Liver (tissue), 9 donors: ENCODE results near the gene APPL2. TPM values are rescaled to one million over a fixed set of nuclear protein-coding genes. Genes with fewer than 3 reads are reported as not detected.
A peak's percentile ranks its signal among the peaks of the same experiment; 100 is the strongest.

Experiments
- DNase-seq: peaks from one replicate; pipeline ENCODE4 v3.0.0-alpha.2; 2017; ENCODE audit warnings: low spot score
- H3K27ac ChIP-seq, 2 donors: one replicate each; pipeline ENCODE4 v1.7.0; 2013; ENCODE audit warnings: inconsistent platforms in 2 of 2, low read length in 2 of 2, control low read depth in 1 of 2, low read depth in 1 of 2, mild to moderate bottlenecking in 1 of 2
- H3K27me3 ChIP-seq, 4 donors: one replicate each; pipeline versions ENCODE4 v1.6.1 to v1.7.0; 2013; ENCODE audit warnings: low read length in 3 of 4, inconsistent platforms in 1 of 4, mild to moderate bottlenecking in 1 of 4, moderate library complexity in 1 of 4; ENCODE audit not compliant: control insufficient read depth in 4 of 4, insufficient read depth in 4 of 4
- H3K36me3 ChIP-seq, 4 donors: one replicate each; pipeline versions ENCODE4 v1.6.1 to v1.7.0; 2013; ENCODE audit warnings: low read length in 3 of 4, mild to moderate bottlenecking in 3 of 4, low read depth in 1 of 4, moderate library complexity in 1 of 4; ENCODE audit not compliant: control insufficient read depth in 4 of 4, insufficient read depth in 3 of 4
- H3K4me1 ChIP-seq, 4 donors: one replicate each; pipeline versions ENCODE4 v1.6.1 to v1.7.0; 2013; ENCODE audit warnings: low read length in 3 of 4, mild to moderate bottlenecking in 3 of 4, moderate library complexity in 1 of 4; ENCODE audit not compliant: control insufficient read depth in 4 of 4, insufficient read depth in 4 of 4
- H3K4me3 ChIP-seq, 3 donors: one replicate each; pipeline versions ENCODE4 v1.6.1 to v1.7.0; 2013; ENCODE audit warnings: low read length in 3 of 3, control low read depth in 1 of 3, low read depth in 1 of 3, mild to moderate bottlenecking in 1 of 3
- H3K9ac ChIP-seq, 2 donors: one replicate each; pipeline ENCODE4 v1.7.0; 2013; ENCODE audit warnings: low read length in 2 of 2, mild to moderate bottlenecking in 2 of 2, moderate library complexity in 2 of 2, control low read depth in 1 of 2, low read depth in 1 of 2
- H3K9me3 ChIP-seq, 4 donors: one replicate each; pipeline versions ENCODE4 v1.6.1 to v1.7.0; 2013; ENCODE audit warnings: low read length in 3 of 4; ENCODE audit not compliant: control insufficient read depth in 4 of 4
- EGR1 ChIP-seq, 2 donors: IDR thresholded peaks; 2 replicates each; pipeline ENCODE4 v1.6.1; 2016 to 2018; ENCODE audit warnings: antibody characterized with exemption in 2 of 2, low read depth in 2 of 2
- FOXA1 ChIP-seq: IDR thresholded peaks from 2 replicates; pipeline ENCODE4 v1.6.1; 2016; ENCODE audit warnings: antibody characterized with exemption
- FOXA2 ChIP-seq: IDR thresholded peaks from 2 replicates; pipeline ENCODE4 v1.6.1; 2016; ENCODE audit warnings: antibody characterized with exemption
- GABPA ChIP-seq, 2 donors: IDR thresholded peaks in 1 of 2; conservative IDR thresholded peaks in 1 of 2; 2 replicates each; pipeline ENCODE4 v1.6.1; 2016; ENCODE audit warnings: antibody characterized with exemption in 2 of 2, mild to moderate bottlenecking in 1 of 2, moderate library complexity in 1 of 2
- HNF4A ChIP-seq, 2 donors: conservative IDR thresholded peaks; 2 replicates each; pipeline ENCODE4 v1.6.1; 2016; ENCODE audit warnings: antibody characterized with exemption in 2 of 2, mild to moderate bottlenecking in 2 of 2
- HNF4G ChIP-seq: IDR thresholded peaks from 2 replicates; pipeline ENCODE4 v1.6.1; 2016; ENCODE audit warnings: antibody characterized with exemption
- JUND ChIP-seq, 2 donors: IDR thresholded peaks; 2 replicates each; pipeline ENCODE4 v1.6.1; 2016; ENCODE audit warnings: antibody characterized with exemption in 2 of 2
- RAD21 ChIP-seq, 2 donors: IDR thresholded peaks; 2 replicates each; pipeline ENCODE4 v1.6.1; 2016; ENCODE audit warnings: antibody characterized with exemption in 2 of 2, mild to moderate bottlenecking in 2 of 2
- RXRA ChIP-seq, 2 donors: IDR thresholded peaks; 2 replicates each; pipeline ENCODE4 v1.6.1; 2017 to 2018; ENCODE audit warnings: antibody characterized with exemption in 2 of 2, mild to moderate bottlenecking in 1 of 2
- TAF1 ChIP-seq: conservative IDR thresholded peaks from 2 replicates; pipeline ENCODE4 v1.6.1; 2016; ENCODE audit warnings: antibody characterized with exemption, mild to moderate bottlenecking
- YY1 ChIP-seq: IDR thresholded peaks from 2 replicates; pipeline ENCODE4 v1.6.1; 2016; ENCODE audit warnings: antibody characterized with exemption, mild to moderate bottlenecking
- WGBS: extraction: QIAGEN DNeasy Blood & Tissue Kit; methylation state at CpG from one replicate; pipeline ENCODE4 v1.1.7; 2013; 5-methylcytosine and 5-hydroxymethylcytosine counted together
- polyA plus RNA-seq, 2 donors: library from polyadenylated mRNA; stranded (reverse) in 1 of 2; unstranded in 1 of 2; fragments of 200-250 nt in 1 of 2; fragments of >200 nt in 1 of 2; fragmentation: Nextera tagmentation in 1 of 2; extraction: Ambion mirVana in 1 of 2; gene quantifications; one replicate each; pipeline versions ENCODE4 v1.2.1 to v1.2.3, GENCODE V29; 2013 to 2015
- total RNA-seq, 2 donors: library from RNA; depleted of rRNA; stranded (reverse); fragments of >200 nt; gene quantifications; one replicate each; pipeline ENCODE4 v1.2.3, GENCODE V29; 2014
- TF ChIP-seq, protein P1 (sequence below): fragments of 150-350 bp; IDR thresholded peaks from 2 replicates; pipeline ENCODE4 v1.5.1; 2017; ENCODE audit warnings: improper control_type of control experiment, low read depth, low read length; ENCODE audit not compliant: missing input control
- TF ChIP-seq, protein P2 (sequence below): IDR thresholded peaks from 2 replicates; pipeline ENCODE4 v1.6.1; 2016; ENCODE audit warnings: antibody characterized with exemption
- TF ChIP-seq, protein P3 (sequence below): IDR thresholded peaks from 2 replicates; pipeline ENCODE4 v1.6.1; 2016; ENCODE audit warnings: antibody characterized with exemption
- TF ChIP-seq, protein P4 (sequence below): IDR thresholded peaks from 2 replicates; pipeline ENCODE4 v1.6.1; 2016; ENCODE audit warnings: antibody characterized with exemption
- donor health status: healthy.
- donor health status: healthy.
- donor health status: healthy.
- donor health status: healthy.
- donor health status: healthy.

Gene APPL2
- total and polyA plus RNA-seq, 4 donors, result 7.1 to 21.2 (median 12.7) TPM

DNA sequence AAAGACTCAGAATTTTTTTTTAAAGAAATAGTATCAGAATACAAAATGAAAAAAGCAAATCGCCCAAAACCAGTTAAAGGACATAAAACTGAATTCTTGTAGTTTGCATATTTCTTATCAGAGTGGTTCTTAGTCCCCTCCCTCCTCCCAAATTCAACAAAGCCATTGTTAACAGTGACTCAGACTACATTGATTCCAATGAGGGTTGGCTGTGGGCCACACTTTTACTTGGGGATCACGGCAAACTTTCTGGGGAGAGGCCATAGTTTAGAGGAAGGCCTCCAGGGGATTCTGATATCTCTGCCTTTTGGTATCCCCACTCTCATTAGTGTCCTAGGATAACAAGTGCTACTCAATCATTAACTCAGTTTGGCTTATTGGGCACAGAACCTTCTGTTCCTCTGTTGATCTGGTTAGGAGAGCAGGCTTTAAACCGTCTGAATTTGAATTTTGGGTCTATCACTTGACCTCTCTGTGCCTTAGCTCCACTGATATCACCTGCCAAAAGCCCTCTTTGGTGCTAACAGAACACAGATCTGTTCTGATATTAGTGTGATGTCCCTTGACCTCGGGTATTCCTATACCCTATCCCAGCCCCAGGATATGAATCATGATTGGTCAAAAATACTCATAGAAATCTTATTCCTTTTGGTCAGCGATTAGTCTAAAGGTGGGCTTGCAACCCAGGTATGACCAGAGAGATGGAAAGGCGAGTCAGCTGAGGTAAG, 45.2 kb upstream of the APPL2 start (continued):
- no peak for TF ChIP-seq GABPA (IDR thresholded peaks at IDR 0.05 in 1 of 2, conservative IDR thresholded peaks at IDR 0.05 in 1 of 2)
- TF ChIP-seq FOXA1, result no peak
- no peak for TF ChIP-seq HNF4G
- no peak for TF ChIP-seq RXRA (IDR thresholded peaks at IDR 0.05)
- TF ChIP-seq, protein P1, sequence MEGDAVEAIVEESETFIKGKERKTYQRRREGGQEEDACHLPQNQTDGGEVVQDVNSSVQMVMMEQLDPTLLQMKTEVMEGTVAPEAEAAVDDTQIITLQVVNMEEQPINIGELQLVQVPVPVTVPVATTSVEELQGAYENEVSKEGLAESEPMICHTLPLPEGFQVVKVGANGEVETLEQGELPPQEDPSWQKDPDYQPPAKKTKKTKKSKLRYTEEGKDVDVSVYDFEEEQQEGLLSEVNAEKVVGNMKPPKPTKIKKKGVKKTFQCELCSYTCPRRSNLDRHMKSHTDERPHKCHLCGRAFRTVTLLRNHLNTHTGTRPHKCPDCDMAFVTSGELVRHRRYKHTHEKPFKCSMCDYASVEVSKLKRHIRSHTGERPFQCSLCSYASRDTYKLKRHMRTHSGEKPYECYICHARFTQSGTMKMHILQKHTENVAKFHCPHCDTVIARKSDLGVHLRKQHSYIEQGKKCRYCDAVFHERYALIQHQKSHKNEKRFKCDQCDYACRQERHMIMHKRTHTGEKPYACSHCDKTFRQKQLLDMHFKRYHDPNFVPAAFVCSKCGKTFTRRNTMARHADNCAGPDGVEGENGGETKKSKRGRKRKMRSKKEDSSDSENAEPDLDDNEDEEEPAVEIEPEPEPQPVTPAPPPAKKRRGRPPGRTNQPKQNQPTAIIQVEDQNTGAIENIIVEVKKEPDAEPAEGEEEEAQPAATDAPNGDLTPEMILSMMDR, result no peak

DNA sequence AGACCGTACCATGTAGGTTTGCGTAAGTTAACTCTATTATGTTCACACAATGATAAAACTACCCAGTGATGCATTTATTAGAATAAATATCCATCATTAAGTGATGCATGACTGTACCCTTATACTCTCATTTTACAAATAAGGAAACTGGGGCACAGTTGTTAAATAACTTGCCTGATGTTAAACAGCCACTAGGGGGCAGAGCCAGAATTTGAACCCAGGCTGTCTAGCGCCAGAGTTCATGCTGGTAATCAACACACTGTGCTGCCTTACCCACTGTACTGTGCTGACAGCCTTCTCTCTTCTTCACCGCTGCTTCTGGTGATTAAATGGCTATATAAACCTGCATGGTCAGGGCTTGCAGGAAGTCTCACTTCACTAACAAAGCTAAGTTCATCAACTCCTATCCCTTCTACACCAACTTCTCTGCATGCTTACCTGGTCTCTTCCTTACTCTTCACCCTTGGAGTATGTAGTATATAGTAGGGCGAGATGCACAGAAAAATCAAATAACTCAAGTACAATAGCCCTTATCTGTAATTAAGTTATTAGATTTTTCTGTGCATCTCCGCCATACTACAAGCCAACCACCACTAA, 43.6 kb upstream of the APPL2 start:
- H3K9ac ChIP-seq, result no peak overlapping the region
- no peak for DNase-seq
- H3K27me3 ChIP-seq, result no peaks in the 10 kb centered on the region
- no peaks in the 10 kb centered on the region for H3K9me3 ChIP-seq
- TF ChIP-seq, protein P1, result peak; percentile 69
- TF ChIP-seq, protein P2, sequence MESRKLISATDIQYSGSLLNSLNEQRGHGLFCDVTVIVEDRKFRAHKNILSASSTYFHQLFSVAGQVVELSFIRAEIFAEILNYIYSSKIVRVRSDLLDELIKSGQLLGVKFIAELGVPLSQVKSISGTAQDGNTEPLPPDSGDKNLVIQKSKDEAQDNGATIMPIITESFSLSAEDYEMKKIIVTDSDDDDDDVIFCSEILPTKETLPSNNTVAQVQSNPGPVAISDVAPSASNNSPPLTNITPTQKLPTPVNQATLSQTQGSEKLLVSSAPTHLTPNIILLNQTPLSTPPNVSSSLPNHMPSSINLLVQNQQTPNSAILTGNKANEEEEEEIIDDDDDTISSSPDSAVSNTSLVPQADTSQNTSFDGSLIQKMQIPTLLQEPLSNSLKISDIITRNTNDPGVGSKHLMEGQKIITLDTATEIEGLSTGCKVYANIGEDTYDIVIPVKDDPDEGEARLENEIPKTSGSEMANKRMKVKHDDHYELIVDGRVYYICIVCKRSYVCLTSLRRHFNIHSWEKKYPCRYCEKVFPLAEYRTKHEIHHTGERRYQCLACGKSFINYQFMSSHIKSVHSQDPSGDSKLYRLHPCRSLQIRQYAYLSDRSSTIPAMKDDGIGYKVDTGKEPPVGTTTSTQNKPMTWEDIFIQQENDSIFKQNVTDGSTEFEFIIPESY, result no peak
- TF ChIP-seq EGR1 (IDR thresholded peaks at IDR 0.05; ENCODE audit: low read depth in 2 of 2), result no peak
- TF ChIP-seq, protein P3, sequence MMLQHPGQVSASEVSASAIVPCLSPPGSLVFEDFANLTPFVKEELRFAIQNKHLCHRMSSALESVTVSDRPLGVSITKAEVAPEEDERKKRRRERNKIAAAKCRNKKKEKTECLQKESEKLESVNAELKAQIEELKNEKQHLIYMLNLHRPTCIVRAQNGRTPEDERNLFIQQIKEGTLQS, result no peak
- TF ChIP-seq, protein P4, sequence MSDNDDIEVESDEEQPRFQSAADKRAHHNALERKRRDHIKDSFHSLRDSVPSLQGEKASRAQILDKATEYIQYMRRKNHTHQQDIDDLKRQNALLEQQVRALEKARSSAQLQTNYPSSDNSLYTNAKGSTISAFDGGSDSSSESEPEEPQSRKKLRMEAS, result no peak
- peak; percentile 45 to 64 for TF ChIP-seq RXRA (IDR thresholded peaks at IDR 0.05)
- peak in 1 of 2 donors; percentile 16 for TF ChIP-seq HNF4A (conservative IDR thresholded peaks at IDR 0.05)
- TF ChIP-seq RAD21 (IDR thresholded peaks at IDR 0.05), result peak; percentile 87 to 89
- TF ChIP-seq HNF4G, result no peak
- TF ChIP-seq FOXA1, result no peak
- no peak for TF ChIP-seq GABPA (IDR thresholded peaks at IDR 0.05 in 1 of 2, conservative IDR thresholded peaks at IDR 0.05 in 1 of 2)
- TF ChIP-seq TAF1, result no peak
- TF ChIP-seq FOXA2, result no peak
- TF ChIP-seq YY1, result no peak
- TF ChIP-seq JUND (IDR thresholded peaks at IDR 0.05), result no peak
- no peak overlapping the region for H3K27ac ChIP-seq
- H3K36me3 ChIP-seq, result no peaks in the 10 kb centered on the region
- no peak overlapping the region for H3K4me3 ChIP-seq
- WGBS, result 81% methylated on average over 6 of the region's 6 CpGs
- peaks cover 0 to 5% (median 0%) of the 10 kb centered on the region in 4 donors for H3K4me1 ChIP-seq
